NCI-H146 treated with DMSO at 0.1 percent for 48 hours (cell line): ENCODE data around the gene RPL22.

Experiments used
- DNase-seq: peaks from one replicate; lab custom pipeline; 2025; ENCODE audit not compliant: unreplicated experiment; lab: John Stamatoyannopoulos, UW

RPL22 gene

GRCh38 chr1:6199298-6200187 lies at the start of gene RPL22:
RPL22 (minus strand) TSS chr1:6199595; CDS start chr1:6199573, 22 bp downstream.
- peak; percentile 94 for DNase-seq

DNA sequence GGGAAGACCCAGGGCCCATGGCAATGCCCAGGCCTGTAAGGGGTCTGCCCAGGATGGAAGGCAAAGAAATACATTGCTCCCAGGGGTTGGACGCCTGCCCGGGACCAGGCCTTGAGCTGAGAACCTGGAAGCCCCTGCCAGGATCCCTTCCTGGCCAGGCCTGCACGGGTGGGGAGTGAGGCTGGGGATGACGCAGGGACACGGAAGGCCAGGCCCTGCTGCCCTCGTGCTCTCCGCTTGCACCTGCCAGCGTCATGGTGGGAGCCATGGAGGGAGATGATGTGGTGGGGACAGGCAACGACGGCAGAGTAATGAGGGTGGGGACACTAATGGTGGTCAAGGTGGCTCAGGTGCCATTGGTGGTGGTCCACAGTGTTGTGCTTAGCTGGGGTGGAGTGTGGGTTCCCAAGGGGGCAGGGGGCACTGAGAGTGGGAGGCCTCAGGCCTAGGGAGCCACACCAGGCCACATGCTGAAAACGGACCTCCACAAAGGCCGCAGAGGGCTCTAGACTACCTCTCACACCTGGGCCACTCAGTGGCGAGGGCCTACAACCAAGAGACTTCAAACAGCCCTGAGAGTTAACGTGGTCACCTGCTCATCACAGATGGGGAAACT lies 48.9 kb upstream of the RPL22 start:
- DNase-seq: no peak

DNA sequence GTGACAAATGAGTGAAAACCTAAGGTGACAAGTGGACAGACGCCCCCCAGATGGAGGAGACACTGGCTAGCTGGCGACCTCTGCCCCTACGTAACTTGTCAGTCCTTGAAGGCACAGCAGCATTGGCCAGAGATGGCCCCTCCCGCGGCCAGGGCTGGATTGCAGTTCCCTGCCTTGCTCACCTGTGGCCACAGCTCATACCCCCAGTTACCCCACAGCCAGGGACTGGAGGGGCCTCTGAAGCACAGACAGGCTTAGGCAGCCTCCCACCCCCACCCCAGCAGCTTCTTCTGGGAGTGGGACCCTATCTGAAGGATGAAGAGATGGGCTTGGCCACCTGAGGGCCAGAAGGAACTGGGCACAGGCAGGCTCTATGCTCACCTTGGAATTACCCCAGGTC lies 48.3 kb upstream of the RPL22 start:
- no peak for DNase-seq

GRCh38 chr1:6246497-6247467 lies 47.4 kb upstream of the RPL22 start:
- peak; percentile 36 for DNase-seq

GRCh38 chr1:6245869-6246496 lies 46.6 kb upstream of the RPL22 start:
- peak; percentile 29 for DNase-seq

GRCh38 chr1:6245086-6245868 lies 45.9 kb upstream of the RPL22 start:
- DNase-seq: peak; percentile 18

DNA sequence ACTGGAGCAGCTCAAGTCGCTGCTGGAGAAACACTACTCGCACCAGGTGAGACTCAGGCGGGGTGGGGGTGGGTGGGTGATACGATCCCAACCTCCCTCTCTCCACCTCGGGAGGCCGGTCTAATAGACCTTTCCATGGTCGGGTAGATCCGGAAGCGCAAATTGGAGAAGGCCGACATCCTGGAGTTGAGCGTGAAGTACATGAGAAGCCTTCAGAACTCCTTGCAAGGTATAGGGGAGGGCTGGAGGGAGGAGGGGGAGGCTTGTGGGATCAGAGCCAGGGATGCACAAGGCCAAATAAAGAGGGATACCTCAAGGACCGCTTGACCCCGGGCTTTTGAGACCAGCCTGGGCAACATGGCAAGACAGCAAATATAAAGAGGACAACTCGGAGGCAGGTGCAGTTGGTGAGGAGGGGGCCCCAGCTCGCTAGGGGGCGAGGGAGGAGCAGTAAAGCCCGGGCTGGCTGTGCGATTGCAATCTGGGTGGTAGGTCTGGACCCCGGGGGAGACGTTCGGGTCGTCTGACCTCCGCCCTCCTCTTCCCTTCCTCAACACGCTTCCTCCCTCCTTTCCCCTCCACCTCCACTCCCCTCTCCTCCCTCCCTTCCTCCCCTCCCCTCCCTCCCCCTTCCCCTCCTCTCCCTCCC lies 45.1 kb upstream of the RPL22 start:
- DNase-seq: no peak

DNA sequence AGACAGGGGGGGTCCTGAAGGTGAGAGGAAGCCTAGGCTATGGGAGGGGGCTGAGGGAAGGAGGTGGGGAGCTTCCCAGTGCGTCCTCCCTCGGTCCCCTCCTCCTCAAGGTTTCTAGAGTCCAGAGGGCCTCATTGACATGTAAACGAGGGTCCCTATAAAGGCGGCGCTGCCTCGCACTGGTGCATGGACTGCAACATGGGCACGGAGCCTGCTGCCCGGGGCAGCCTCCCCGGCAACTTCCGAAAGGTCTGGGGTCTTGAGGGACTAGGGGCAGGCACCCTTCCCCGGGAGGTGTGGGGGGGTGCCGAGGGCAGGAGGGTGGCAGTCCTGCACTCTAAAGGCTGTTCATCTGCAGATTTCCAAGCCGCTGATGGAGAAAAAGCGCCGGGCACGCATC lies 44.6 kb upstream of the RPL22 start, which contains the start of gene HES3:
HES3 (plus strand) TSS at position 187 of the 400 bp plus-strand sequence; CDS start at position 374, 187 bp downstream.
- DNase-seq: no peak

GRCh38 chr1:6243053-6243834 lies 43.8 kb upstream of the RPL22 start:
- no peak for DNase-seq

GRCh38 chr1:6241887-6242740 lies 42.7 kb upstream of the RPL22 start:
- no peak for DNase-seq

DNA sequence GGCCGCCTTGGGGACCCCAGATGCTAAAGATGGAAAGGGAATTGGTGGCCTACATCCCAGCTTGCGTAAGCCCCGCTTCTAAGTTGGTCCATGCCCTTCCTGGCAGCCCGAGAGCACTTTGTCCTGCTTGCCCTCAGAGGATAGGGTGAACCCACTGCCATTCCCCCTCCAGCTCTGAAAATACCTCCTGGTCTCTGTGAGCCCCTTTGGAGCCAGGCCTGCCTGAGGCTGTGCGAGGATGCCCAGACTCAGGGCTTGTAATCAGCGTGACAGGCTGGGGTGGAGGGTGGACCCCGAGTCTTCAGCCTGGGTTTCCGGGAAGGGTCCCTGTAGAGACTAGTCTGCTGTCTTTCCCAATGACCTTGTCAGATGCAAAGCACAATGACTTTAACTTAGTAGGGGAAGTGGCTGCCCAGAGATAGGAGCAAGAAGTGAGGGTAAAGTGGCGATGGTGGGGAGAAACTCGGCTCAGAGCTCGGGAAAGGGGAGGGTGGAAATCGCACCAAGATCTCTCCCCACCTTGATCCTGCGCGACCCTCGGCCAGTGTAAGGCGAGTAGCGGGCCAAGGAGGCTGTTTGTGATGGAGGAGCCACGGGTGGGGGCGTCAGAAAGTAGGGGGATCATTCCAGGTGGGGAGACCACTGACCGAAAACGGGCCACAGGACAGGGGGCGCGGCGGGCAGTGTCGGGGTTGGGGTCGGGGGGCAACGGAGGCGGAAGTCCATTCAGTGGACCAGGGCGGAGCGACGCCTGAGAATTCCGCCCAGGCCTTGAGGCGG lies 41.9 kb upstream of the RPL22 start:
- DNase-seq: no peak

- DNase-seq: peak; percentile 37
Measured at GRCh38 chr1:6239950-6240768, 40.8 kb upstream of the RPL22 start.

DNA sequence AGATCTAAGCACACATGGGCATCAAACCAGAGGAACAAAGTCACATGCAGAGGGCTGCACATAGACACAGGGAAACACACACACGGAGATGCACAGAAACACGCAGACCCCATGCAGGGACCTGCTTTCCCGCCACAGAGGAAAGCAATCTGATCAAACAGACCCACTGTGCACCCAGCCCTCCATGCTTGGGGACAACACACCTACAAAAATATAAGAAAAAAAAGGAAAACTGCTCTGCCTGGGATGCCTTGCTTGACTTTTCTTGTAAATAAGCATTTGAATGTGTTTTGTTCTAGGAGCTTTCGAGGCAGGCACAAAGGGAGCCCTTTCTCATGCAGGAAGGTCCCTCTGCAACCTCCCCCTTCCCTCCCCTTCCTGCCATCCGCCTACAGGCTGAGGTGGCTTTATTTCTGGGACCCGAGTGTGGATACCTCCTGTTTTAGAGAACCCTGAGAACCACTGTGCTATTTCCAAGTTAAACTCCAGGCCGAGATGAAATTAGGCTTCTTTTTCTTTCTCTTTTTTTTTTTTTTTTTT lies 39.9 kb upstream of the RPL22 start:
- DNase-seq: no peak

- no peak for DNase-seq
Measured at GRCh38 chr1:6237093-6237492, 37.7 kb upstream of the RPL22 start.

DNA sequence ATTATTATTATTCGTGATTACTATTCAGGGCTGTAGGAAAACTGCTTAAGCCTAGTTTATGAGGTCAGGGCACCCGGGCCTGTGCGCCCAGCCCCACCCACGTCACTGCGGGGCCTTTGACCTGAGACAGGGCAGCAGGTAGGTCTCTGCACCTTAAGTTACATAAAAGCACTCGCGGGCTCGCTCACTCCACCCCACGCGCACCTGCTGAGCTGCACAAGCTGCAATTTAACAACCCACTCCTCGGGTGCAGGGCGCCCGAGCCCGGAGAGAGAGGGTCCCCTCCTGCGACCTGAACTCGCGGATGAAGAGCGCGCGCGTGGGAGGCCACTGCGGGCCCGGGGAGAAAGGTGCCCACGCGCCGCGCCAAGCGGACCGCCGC lies 35.9 kb upstream of the RPL22 start:
- no peak for DNase-seq
